Nephron progenitor cell (in vitro differentiated cells): Measurements from ENCODE around the gene PROCR.

Source experiments
- DNase-seq: peaks from one replicate; pipeline ENCODE4 v3.0.0; 2021
- H3K27ac Mint-ChIP-seq: 2 replicates; pipeline ENCODE4 v1.8.0; 2021; ENCODE audit warnings: mild to moderate bottlenecking, moderate library complexity, mixed read lengths
- H3K27me3 Mint-ChIP-seq: 2 replicates; pipeline ENCODE4 v1.8.0; 2021; ENCODE audit warnings: mild to moderate bottlenecking, low read depth, mixed read lengths; ENCODE audit not compliant: poor library complexity
- H3K36me3 Mint-ChIP-seq: 2 replicates; pipeline ENCODE4 v1.8.0; 2021; ENCODE audit warnings: low read depth, mixed read lengths
- H3K4me1 Mint-ChIP-seq: 2 replicates; pipeline ENCODE4 v1.8.0; 2021; ENCODE audit warnings: mixed read lengths
- H3K4me3 Mint-ChIP-seq: 2 replicates; pipeline ENCODE4 v1.8.0; 2021; ENCODE audit warnings: mild to moderate bottlenecking, moderate library complexity, mixed read lengths
- H3K9me3 Mint-ChIP-seq: 2 replicates; pipeline ENCODE4 v1.8.0; 2021; ENCODE audit warnings: mild to moderate bottlenecking, moderate library complexity, mixed read lengths
- CTCF ChIP-seq: fragments of 200-600 bp; sonication (generic); IDR thresholded peaks from 2 replicates; pipeline ENCODE4 v1.5.0; 2021; ENCODE audit warnings: antibody characterized with exemption

PROCR gene

GRCh38 chr20:35223941-35224340 is 52.1 kb downstream of the PROCR start:
- no peak for DNase-seq
- H3K36me3 Mint-ChIP-seq, result no peaks in the 10 kb centered on the region
- H3K4me3 Mint-ChIP-seq, result no peak overlapping the region
- no peak overlapping the region for H3K27ac Mint-ChIP-seq
- peaks cover 68% of the 10 kb centered on the region for H3K27me3 Mint-ChIP-seq
- H3K9me3 Mint-ChIP-seq, result peaks cover 4% of the 10 kb centered on the region
- TF ChIP-seq CTCF, result no peak
- H3K4me1 Mint-ChIP-seq, result peaks cover 16% of the 10 kb centered on the region

- Mint-ChIP-seq H3K4me3 (no peak overlapping the region), H3K4me1 (peaks cover 16% of the 10 kb centered on the region), H3K27ac (no peak overlapping the region), H3K36me3 (no peaks in the 10 kb centered on the region), H3K27me3 (peaks cover 69% of the 10 kb centered on the region), H3K9me3 (peaks cover 4% of the 10 kb centered on the region)
- no peak for DNase-seq
- no peak for TF ChIP-seq CTCF
These were observed 52.7 kb downstream of the PROCR start for GRCh38 chr20:35224536-35224935.

GRCh38 chr20:35225319-35226125 is 53.6 kb downstream of the PROCR start:
- H3K27ac Mint-ChIP-seq, result no peak overlapping the region
- TF ChIP-seq CTCF, result no peak
- no peaks in the 10 kb centered on the region for H3K36me3 Mint-ChIP-seq
- peaks cover 16% of the 10 kb centered on the region for H3K4me1 Mint-ChIP-seq
- peaks cover 79% of the 10 kb centered on the region for H3K27me3 Mint-ChIP-seq
- no peak for DNase-seq
- H3K9me3 Mint-ChIP-seq, result peaks cover 4% of the 10 kb centered on the region
- peak overlapping the region; percentile 80 for H3K4me3 Mint-ChIP-seq

GRCh38 chr20:35226126-35226883 is 54.4 kb downstream of the PROCR start, which contains the start of gene MMP24:
Gene MMP24, plus strand, starts transcription at chr20:35226690. Its CDS starts 49 bp downstream, at chr20:35226739.
- TF ChIP-seq CTCF, result no peak
- Mint-ChIP-seq H3K27ac (no peak within 1 kb of the TSS), H3K27me3 (peaks cover 79% of the 10 kb centered on the region), H3K36me3 (no peaks in the 10 kb centered on the region), H3K4me3 (peak within 1 kb of the TSS; percentile 80), H3K4me1 (peaks cover 16% of the 10 kb centered on the region), H3K9me3 (peaks cover 4% of the 10 kb centered on the region)
- peak; percentile 25 for DNase-seq
